Trophoblast cell (in vitro differentiated cells and primary cell): ENCODE results near the gene RIN1.

Experiments
- DNase-seq, 2 donors: peaks; one replicate each; pipeline ENCODE4 v3.0.0-alpha.2; 2016
- H2AFZ ChIP-seq: 2 replicates; pipeline ENCODE4 v1.6.1; 2013; ENCODE audit warnings: low read length, moderate library complexity, mild to moderate bottlenecking; ENCODE audit not compliant: insufficient read depth, poor library complexity
- H2AK5ac ChIP-seq: 2 replicates; pipeline ENCODE4 v1.6.1; 2013; ENCODE audit warnings: mild to moderate bottlenecking, low read length
- H2BK120ac ChIP-seq: 2 replicates; pipeline ENCODE4 v1.6.1; 2013; ENCODE audit warnings: low read length, mild to moderate bottlenecking, moderate library complexity; ENCODE audit not compliant: insufficient read depth, poor library complexity
- H2BK12ac ChIP-seq: 2 replicates; pipeline ENCODE4 v1.6.1; 2013; ENCODE audit warnings: mild to moderate bottlenecking, low read length, moderate library complexity
- H2BK5ac ChIP-seq: 2 replicates; pipeline ENCODE4 v1.6.1; 2013; ENCODE audit warnings: low read length, low read depth, moderate library complexity, mild to moderate bottlenecking; ENCODE audit not compliant: poor library complexity
- H3K14ac ChIP-seq: 2 replicates; pipeline ENCODE4 v1.6.1; 2013; ENCODE audit warnings: mild to moderate bottlenecking, low read length
- H3K18ac ChIP-seq: 2 replicates; pipeline ENCODE4 v1.6.1; 2013; ENCODE audit warnings: mild to moderate bottlenecking, low read length
- H3K23ac ChIP-seq: 2 replicates; pipeline ENCODE4 v1.6.1; 2013; ENCODE audit warnings: low read length
- H3K27ac ChIP-seq: 2 replicates; pipeline ENCODE4 v1.5.1; 2013; ENCODE audit warnings: low read depth, mild to moderate bottlenecking, inconsistent platforms, low read length, moderate library complexity
- H3K27me3 ChIP-seq: 2 replicates; pipeline ENCODE4 v1.6.1; 2013; ENCODE audit warnings: inconsistent platforms, mild to moderate bottlenecking, low read length, moderate library complexity; ENCODE audit not compliant: insufficient read depth
- H3K36me3 ChIP-seq, 2 experiments: 1 replicate in 1 of 2; 2 replicates in 1 of 2; pipeline ENCODE4 v1.6.1; 2013; ENCODE audit warnings: low read length in 2 of 2, mild to moderate bottlenecking in 2 of 2, moderate library complexity in 1 of 2; ENCODE audit not compliant: insufficient read depth in 2 of 2, control insufficient read depth in 1 of 2
- H3K4ac ChIP-seq: 2 replicates; pipeline ENCODE4 v1.6.1; 2013; ENCODE audit warnings: low read depth, mild to moderate bottlenecking, low read length, moderate library complexity
- H3K4me1 ChIP-seq, 2 experiments: 1 replicate in 1 of 2; 2 replicates in 1 of 2; pipeline ENCODE4 v1.6.1; 2013; ENCODE audit warnings: low read length in 2 of 2, mild to moderate bottlenecking in 2 of 2, moderate library complexity in 1 of 2; ENCODE audit not compliant: insufficient read depth in 2 of 2, control insufficient read depth in 1 of 2
- H3K4me2 ChIP-seq: 2 replicates; pipeline ENCODE4 v1.6.1; 2013; ENCODE audit warnings: inconsistent platforms, mild to moderate bottlenecking, low read length, moderate library complexity
- H3K4me3 ChIP-seq: 2 replicates; pipeline ENCODE4 v1.5.1; 2013; ENCODE audit warnings: mild to moderate bottlenecking, low read depth, low read length, inconsistent platforms
- H3K79me1 ChIP-seq: one replicate; pipeline ENCODE4 v1.6.1; 2013; ENCODE audit warnings: low read length
- H3K79me2 ChIP-seq: 2 replicates; pipeline ENCODE4 v1.6.1; 2013; ENCODE audit warnings: low read length, mild to moderate bottlenecking; ENCODE audit not compliant: control insufficient read depth, insufficient read depth, poor library complexity
- H3K9ac ChIP-seq: 2 replicates; pipeline ENCODE4 v1.6.1; 2013; ENCODE audit warnings: mild to moderate bottlenecking, low read length
- H3K9me3 ChIP-seq: 2 replicates; pipeline ENCODE4 v1.6.1; 2013; ENCODE audit warnings: low read depth, mild to moderate bottlenecking, control low read depth, inconsistent platforms, low read length; ENCODE audit not compliant: insufficient read depth
- H4K12ac ChIP-seq: 2 replicates; pipeline ENCODE4 v1.6.1; 2013; ENCODE audit warnings: low read depth, mild to moderate bottlenecking, low read length, moderate library complexity
- H4K8ac ChIP-seq: 2 replicates; pipeline ENCODE4 v1.6.1; 2013; ENCODE audit warnings: low read depth, mild to moderate bottlenecking, low read length, moderate library complexity
- H4K91ac ChIP-seq: one replicate; pipeline ENCODE4 v1.6.1; 2013; ENCODE audit warnings: low read depth, mild to moderate bottlenecking, low read length, moderate library complexity
- WGBS: extraction: QIAGEN DNeasy Blood & Tissue Kit; methylation state at CpG from one replicate; pipeline ENCODE4 v1.1.7; 2013; ENCODE audit warnings: missing lambda C conversion rate; ENCODE audit not compliant: insufficient read length, insufficient coverage; ENCODE audit errors: extremely low coverage; 5-methylcytosine and 5-hydroxymethylcytosine counted together

RIN1 gene

GRCh38 chr11:66347425-66348276 lies 11.4 kb upstream of the RIN1 start, which contains the start of gene B4GAT1:
TSS of gene B4GAT1 (minus strand) at chr11:66347629. CDS start at chr11:66347545, 84 bp downstream.
- no peak within 1 kb of the TSS for H3K23ac ChIP-seq
- peak within 1 kb of the TSS; percentile 80 for H2AFZ ChIP-seq
- H2BK12ac ChIP-seq, result no peak within 1 kb of the TSS
- peaks cover 9 to 12% of the 10 kb centered on the region in 2 experiments for H3K4me1 ChIP-seq
- DNase-seq, result peak; percentile 88 to 95
- peak within 1 kb of the TSS; percentile 44 for H4K91ac ChIP-seq
- peak within 1 kb of the TSS; percentile 16 for H2AK5ac ChIP-seq
- H3K9me3 ChIP-seq, result no peaks in the 10 kb centered on the region
- peak within 1 kb of the TSS; percentile 81 for H3K27ac ChIP-seq
- H3K4me2 ChIP-seq, result peak within 1 kb of the TSS; percentile 98
- H3K27me3 ChIP-seq, result no peaks in the 10 kb centered on the region
- no peaks in the 10 kb centered on the region for H3K36me3 ChIP-seq
- H3K4ac ChIP-seq, result peak within 1 kb of the TSS; percentile 49
- H4K12ac ChIP-seq, result peak within 1 kb of the TSS; percentile 81
- peak within 1 kb of the TSS; percentile 28 for H2BK5ac ChIP-seq
- H3K9ac ChIP-seq, result peak within 1 kb of the TSS; percentile 79
- H4K8ac ChIP-seq, result peak within 1 kb of the TSS; percentile 83
- H2BK120ac ChIP-seq, result peak within 1 kb of the TSS; percentile 21
- H3K4me3 ChIP-seq, result peak within 1 kb of the TSS; percentile 85
- H3K79me2 ChIP-seq, result peaks cover 10% of the 10 kb centered on the region
- H3K14ac ChIP-seq, result peak within 1 kb of the TSS; percentile 69
- peaks cover 11% of the 10 kb centered on the region for H3K79me1 ChIP-seq
- H3K18ac ChIP-seq, result peak within 1 kb of the TSS; percentile 77
- no CpG with 5 or more reads among the region's 101 CpGs for WGBS

- Histone ChIP-seq H3K27me3 (no peaks in the 10 kb centered on the region), H3K79me1 (peaks cover 11% of the 10 kb centered on the region), H3K9me3 (peaks cover 1% of the 10 kb centered on the region), H2AK5ac (peak overlapping the region; percentile 16), H3K4ac (peak overlapping the region; percentile 49), H2AFZ (peak overlapping the region; percentile 80), H2BK5ac (no peak overlapping the region), H3K14ac (peak overlapping the region; percentile 69), H3K79me2 (peaks cover 10% of the 10 kb centered on the region), H3K4me2 (peak overlapping the region; percentile 98), H3K9ac (peak overlapping the region; percentile 74), H4K91ac (peak overlapping the region; percentile 44), H3K23ac (no peak overlapping the region), H3K4me1 (peaks cover 9 to 12% of the 10 kb centered on the region in 2 experiments), H4K8ac (peak overlapping the region; percentile 83), H2BK120ac (no peak overlapping the region), H3K36me3 (peaks cover 5 to 6% of the 10 kb centered on the region in 2 experiments), H4K12ac (peak overlapping the region; percentile 81), H2BK12ac (no peak overlapping the region), H3K4me3 (peak overlapping the region; percentile 84), H3K27ac (peak overlapping the region; percentile 14), H3K18ac (peak overlapping the region; percentile 77)
- WGBS, result no CpG with 5 or more reads among the region's 68 CpGs
- no peak for DNase-seq
Observed at GRCh38 chr11:66346476-66347424, 10.5 kb upstream of the RIN1 start.

GRCh38 chr11:66345316-66345649 lies 9.0 kb upstream of the RIN1 start:
- Histone ChIP-seq H3K79me1 (peaks cover 11% of the 10 kb centered on the region), H2BK5ac (no peak overlapping the region), H3K9me3 (peaks cover 4% of the 10 kb centered on the region), H3K4me2 (peak overlapping the region; percentile 69), H3K4ac (peak overlapping the region; percentile 49), H2AK5ac (no peak overlapping the region), H2BK12ac (no peak overlapping the region), H3K27ac (no peak overlapping the region), H3K9ac (peak overlapping the region; percentile 2), H2AFZ (peak overlapping the region; percentile 14), H4K12ac (peak overlapping the region; percentile 54), H3K36me3 (peaks cover 20 to 21% of the 10 kb centered on the region in 2 experiments), H3K4me1 (peaks cover 9 to 12% of the 10 kb centered on the region in 2 experiments), H2BK120ac (no peak overlapping the region), H4K8ac (peak overlapping the region; percentile 92), H3K27me3 (no peaks in the 10 kb centered on the region), H3K14ac (no peak overlapping the region), H4K91ac (peak overlapping the region; percentile 16), H3K23ac (no peak overlapping the region), H3K4me3 (peak overlapping the region; percentile 2), H3K79me2 (peaks cover 10% of the 10 kb centered on the region), H3K18ac (no peak overlapping the region)
- no CpG with 5 or more reads among the region's 7 CpGs for WGBS
- no peak for DNase-seq
